ENCODE measurements around the gene SRR.

DNA sequence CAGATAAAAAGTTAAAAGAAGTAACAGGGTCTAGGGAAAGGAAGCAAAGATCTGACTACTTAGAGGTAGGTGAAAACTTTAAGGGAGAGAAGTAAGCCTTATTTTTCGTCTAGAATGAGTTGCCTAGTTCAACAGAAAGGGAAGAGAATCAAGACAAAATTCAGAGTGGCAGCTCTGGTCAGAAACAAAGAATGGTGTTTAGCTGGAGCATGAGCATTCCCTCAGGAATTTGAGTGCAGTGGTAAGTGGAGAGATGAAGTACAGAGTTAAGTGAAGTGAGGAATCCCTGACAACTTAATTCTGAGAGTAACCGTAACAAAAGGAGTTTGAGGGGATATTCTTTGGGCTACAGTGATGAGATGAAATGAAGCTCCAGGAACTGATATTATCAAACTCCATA, 11.7 kb upstream of the SRR start:
- no peak for TF ChIP-seq POLR2A (IDR thresholded peaks at IDR 0.05)
- no peak for TF ChIP-seq CTCF (IDR thresholded peaks at IDR 0.05)

Data from breast epithelium (tissue), 3 donors.